GM10248 (cell line): ENCODE measurements around the gene GRID1.

Source experiments
- CTCF ChIA-PET: fragments of 300-600 bp; sonication (Branson Sonifier 250); formaldehyde crosslinking; extraction: SDS; loops from one replicate; lab custom pipeline; 2021; ENCODE audit warnings: antibody characterized with exemption; lab: Yijun Ruan, JAX
- POLR2A ChIA-PET: fragments of 350-650 bp; sonication (Branson Sonifier 250); formaldehyde crosslinking; extraction: SDS; loops from one replicate; lab custom pipeline; 2020; ENCODE audit warnings: antibody characterized with exemption; lab: Yijun Ruan, JAX
- DNase-seq: peaks from one replicate; pipeline ENCODE4 v3.0.0; 2012; ENCODE audit errors: extremely low spot score
- CTCF ChIP-seq: IDR thresholded peaks from 2 replicates; pipeline ENCODE4 v1.5.1; 2012; ENCODE audit warnings: mild to moderate bottlenecking, low read depth; ENCODE audit errors: extremely low read depth, missing control alignments, control extremely low read depth

The GRID1 gene

GRCh38 chr10:86165666-86166065 lies 200.9 kb downstream of the GRID1 start:
- DNase-seq: no peak
- CTCF ChIA-PET: no interaction called here
- POLR2A ChIA-PET: no interaction called here
- TF ChIP-seq CTCF: no peak

GRCh38 chr10:86164960-86165630 lies 201.5 kb downstream of the GRID1 start:
- DNase-seq: no peak
- no peak for TF ChIP-seq CTCF
- POLR2A ChIA-PET: no interaction called here
- CTCF ChIA-PET: no interaction called here

- no peak for TF ChIP-seq CTCF
- no peak for DNase-seq
- POLR2A ChIA-PET: no interaction called here
- CTCF ChIA-PET: no interaction called here
Measured at GRCh38 chr10:86164174-86164774, 202.3 kb downstream of the GRID1 start.

- CTCF ChIA-PET: no interaction called here
- no peak for TF ChIP-seq CTCF
- POLR2A ChIA-PET: no interaction called here
- DNase-seq: no peak
Measured at GRCh38 chr10:86163522-86164173, 202.9 kb downstream of the GRID1 start.

GRCh38 chr10:86162696-86163400 lies 203.7 kb downstream of the GRID1 start:
- CTCF ChIA-PET: no interaction called here

More at GRCh38 chr10:86162696-86163400, 203.7 kb downstream of the GRID1 start:
- DNase-seq: no peak
- POLR2A ChIA-PET: no interaction called here
- no peak for TF ChIP-seq CTCF
